ENCODE results near the gene C1orf198. TPM values are rescaled to one million over a fixed set of nuclear protein-coding genes. Genes with fewer than 3 reads are reported as not detected.
A peak's percentile ranks its signal among the peaks of the same experiment; 100 is the strongest.

Gene C1orf198
- total RNA-seq, 1 donor from 2014 or later: 159 TPM

DNA sequence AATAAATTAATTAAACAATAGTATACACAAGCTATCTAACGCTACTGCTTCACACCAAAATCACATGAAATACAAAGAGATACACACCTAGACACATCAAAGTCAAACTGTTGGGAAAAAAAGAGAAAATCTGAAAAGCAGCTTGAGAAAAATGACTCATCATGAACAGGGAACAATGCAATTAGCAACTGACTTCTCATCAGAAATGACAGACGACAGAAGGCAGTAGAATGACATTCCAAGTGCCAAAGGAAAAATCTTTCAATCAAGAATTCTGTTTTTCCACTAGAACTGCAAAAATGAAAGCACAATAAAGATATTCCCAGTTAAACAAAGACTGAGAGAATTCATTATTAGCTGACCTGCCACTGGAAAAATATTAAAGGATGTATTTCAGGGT lies 63.9 kb downstream of the C1orf198 start:
- Histone ChIP-seq H3K27ac (no peak overlapping the region), H3K4me3 (no peak overlapping the region), H3K36me3 (no peaks in the 10 kb centered on the region), H3K27me3 (no peaks in the 10 kb centered on the region), H3K4me1 (no peaks in the 10 kb centered on the region), H3K9me3 (no peaks in the 10 kb centered on the region)
- DNase-seq: no peak
- TF ChIP-seq, protein P1, sequence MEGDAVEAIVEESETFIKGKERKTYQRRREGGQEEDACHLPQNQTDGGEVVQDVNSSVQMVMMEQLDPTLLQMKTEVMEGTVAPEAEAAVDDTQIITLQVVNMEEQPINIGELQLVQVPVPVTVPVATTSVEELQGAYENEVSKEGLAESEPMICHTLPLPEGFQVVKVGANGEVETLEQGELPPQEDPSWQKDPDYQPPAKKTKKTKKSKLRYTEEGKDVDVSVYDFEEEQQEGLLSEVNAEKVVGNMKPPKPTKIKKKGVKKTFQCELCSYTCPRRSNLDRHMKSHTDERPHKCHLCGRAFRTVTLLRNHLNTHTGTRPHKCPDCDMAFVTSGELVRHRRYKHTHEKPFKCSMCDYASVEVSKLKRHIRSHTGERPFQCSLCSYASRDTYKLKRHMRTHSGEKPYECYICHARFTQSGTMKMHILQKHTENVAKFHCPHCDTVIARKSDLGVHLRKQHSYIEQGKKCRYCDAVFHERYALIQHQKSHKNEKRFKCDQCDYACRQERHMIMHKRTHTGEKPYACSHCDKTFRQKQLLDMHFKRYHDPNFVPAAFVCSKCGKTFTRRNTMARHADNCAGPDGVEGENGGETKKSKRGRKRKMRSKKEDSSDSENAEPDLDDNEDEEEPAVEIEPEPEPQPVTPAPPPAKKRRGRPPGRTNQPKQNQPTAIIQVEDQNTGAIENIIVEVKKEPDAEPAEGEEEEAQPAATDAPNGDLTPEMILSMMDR (IDR thresholded peaks at IDR 0.05): no peak
- ATAC-seq: no peak
- intact Hi-C loops (cut with DNase I): no loop called here

DNA sequence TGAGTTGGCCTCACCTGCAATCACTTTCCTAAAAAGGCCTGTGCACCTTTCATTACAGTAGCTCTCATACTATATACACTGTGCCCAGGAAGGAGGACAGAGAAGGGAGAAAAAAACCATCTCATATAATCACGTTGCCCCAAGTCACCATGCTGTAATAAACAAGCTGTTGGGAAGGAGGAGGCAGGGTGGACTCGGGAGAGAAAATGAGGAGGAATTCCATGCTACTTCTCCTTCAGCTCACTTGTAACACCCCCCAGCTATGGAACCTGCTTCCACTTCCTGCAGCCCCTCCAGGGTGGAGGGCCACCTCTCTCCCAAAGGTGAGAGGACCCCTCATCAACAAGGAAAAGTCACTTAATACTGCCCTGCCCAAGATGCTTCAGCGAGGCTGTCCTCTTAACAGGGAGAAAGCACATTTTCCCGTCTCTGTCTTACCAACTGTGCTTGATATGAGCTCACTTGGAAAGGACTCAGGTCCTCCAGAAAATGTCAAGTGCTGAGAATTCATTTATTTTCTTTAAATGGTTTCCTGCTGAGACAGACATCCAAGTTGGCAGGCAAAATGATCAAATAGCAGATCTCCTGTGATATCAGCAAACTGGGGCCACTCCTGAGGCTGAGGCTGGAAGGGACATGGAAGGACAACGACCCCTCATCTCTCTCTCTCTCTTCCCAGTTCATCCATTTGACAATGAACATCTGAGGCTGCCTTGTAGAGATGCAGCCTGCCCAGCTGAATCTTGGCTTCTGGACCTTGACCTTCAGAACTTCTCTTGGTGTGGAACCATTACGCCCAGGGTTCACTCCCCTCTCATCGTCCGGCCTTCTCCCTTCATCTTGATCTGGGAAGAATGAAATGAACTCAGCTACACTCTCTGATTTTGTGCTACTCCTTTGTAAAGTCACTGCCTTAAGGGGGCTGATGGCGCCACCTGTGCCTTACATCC lies 67.2 kb downstream of the C1orf198 start:
- intact Hi-C loops (cut with DNase I): no loop called here
- ATAC-seq (no peak), DNase-seq (no peak)
- TF ChIP-seq, protein P1 (IDR thresholded peaks at IDR 0.05): no peak
- Histone ChIP-seq H3K27ac (no peak overlapping the region), H3K27me3 (no peaks in the 10 kb centered on the region), H3K9me3 (no peaks in the 10 kb centered on the region), H3K4me3 (no peak overlapping the region), H3K36me3 (no peaks in the 10 kb centered on the region), H3K4me1 (no peaks in the 10 kb centered on the region)

DNA sequence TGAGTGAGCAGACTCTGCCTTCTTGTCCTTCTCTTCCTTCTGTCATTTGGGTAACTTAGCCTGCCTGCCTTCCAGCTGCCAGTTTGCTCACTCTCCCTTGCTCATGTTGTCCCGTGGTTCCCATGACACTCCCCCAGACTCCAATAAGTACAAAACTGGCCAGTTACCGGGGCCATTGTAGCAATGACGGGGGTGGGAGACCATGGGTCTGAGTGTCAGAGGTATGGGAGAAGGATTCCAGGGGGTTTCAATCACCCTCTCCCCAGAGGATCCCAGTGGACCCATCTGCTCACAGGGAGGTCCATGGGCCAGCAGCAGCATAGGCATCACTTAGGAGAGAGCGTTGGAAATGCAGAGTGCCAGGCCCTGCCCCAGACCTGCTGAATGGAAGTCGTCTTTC lies 69.8 kb downstream of the C1orf198 start:
- H3K4me3 ChIP-seq: no peak overlapping the region
- intact Hi-C loops (cut with DNase I): loop anchor here (5.0 to 10.0 kb wide), 2 partner anchors 119 to 416 kb away; no protein-coding TSS in a partner anchor
- no peaks in the 10 kb centered on the region for H3K27me3 ChIP-seq
- TF ChIP-seq, protein P1 (IDR thresholded peaks at IDR 0.05): no peak
- H3K4me1 ChIP-seq: no peaks in the 10 kb centered on the region
- H3K27ac ChIP-seq: no peak overlapping the region
- H3K9me3 ChIP-seq: no peaks in the 10 kb centered on the region
- DNase-seq (no peak), ATAC-seq (no peak)
- H3K36me3 ChIP-seq: no peaks in the 10 kb centered on the region

DNA sequence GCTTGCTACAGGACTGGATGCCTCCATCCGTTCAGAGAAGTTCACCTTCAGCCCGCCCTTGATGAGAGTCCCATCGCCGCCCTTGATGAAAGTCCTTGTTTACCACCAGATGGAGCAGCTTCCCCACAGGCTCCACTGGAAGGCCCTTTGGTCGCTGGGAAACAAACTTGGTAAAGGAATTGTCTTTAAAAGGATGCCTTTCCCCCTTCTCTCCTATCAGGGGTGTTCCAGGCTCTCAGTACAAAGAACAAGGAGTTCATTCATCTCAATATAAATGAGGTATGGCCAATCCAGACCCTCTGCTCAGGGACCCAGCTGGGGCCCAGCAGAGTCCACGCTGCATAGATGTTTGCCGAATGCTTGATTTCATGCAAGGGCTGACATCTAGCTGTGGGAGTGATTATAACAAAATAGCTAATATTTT lies 70.4 kb downstream of the C1orf198 start:
- TF ChIP-seq, protein P1 (IDR thresholded peaks at IDR 0.05): peak; percentile 60
- no peaks in the 10 kb centered on the region for H3K27me3 ChIP-seq
- no peak overlapping the region for H3K4me3 ChIP-seq
- intact Hi-C loops (cut with DNase I): loop anchor here (5.0 to 10.0 kb wide), 2 partner anchors 119 to 417 kb away; no protein-coding TSS in a partner anchor
- ATAC-seq: peak; percentile 79
- H3K36me3 ChIP-seq: no peaks in the 10 kb centered on the region
- H3K4me1 ChIP-seq: no peaks in the 10 kb centered on the region
- H3K27ac ChIP-seq: no peak overlapping the region
- no peaks in the 10 kb centered on the region for H3K9me3 ChIP-seq
- DNase-seq: no peak

DNA sequence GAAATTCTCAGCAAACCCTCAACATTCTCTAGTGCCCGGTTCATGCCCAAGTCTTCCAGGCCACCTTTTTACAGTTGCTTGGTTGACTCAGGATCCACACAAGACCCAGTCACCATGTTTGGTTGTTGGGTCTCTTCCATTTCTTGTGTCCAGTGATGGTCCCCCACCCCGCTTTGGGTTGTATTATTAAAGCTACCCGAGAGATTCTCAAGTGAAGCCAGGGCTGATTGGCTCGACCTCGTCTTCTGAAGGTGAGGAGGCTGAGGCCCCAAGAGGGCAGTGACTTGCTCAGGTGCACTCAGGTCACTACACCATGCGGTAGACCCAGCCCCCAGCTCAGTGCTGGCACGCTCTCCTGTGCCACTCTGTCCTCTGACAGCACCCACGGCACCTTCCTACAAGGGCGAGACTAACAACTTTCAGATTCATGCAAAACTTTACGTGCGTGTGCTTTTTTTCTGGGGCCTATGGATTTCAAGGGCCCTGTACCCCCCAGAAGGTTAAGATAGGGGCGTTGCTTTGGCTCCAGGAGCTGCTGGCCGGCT lies 70.9 kb downstream of the C1orf198 start:
- no peaks in the 10 kb centered on the region for H3K4me1 ChIP-seq
- no peak overlapping the region for H3K27ac ChIP-seq
- no peaks in the 10 kb centered on the region for H3K9me3 ChIP-seq
- no peak overlapping the region for H3K4me3 ChIP-seq
- no peaks in the 10 kb centered on the region for H3K36me3 ChIP-seq
- ATAC-seq: no peak
- TF ChIP-seq, protein P1 (IDR thresholded peaks at IDR 0.05): no peak
- intact Hi-C loops (cut with DNase I): loop anchor here (5.0 to 10.0 kb wide), 2 partner anchors 120 to 417 kb away; no protein-coding TSS in a partner anchor
- no peaks in the 10 kb centered on the region for H3K27me3 ChIP-seq
- no peak for DNase-seq
